ENCODE measurements around the gene TMEM35B. TPM values are rescaled to one million over a fixed set of nuclear protein-coding genes. Genes with fewer than 3 reads are reported as not detected.
A peak's percentile ranks its signal among the peaks of the same experiment; 100 is the strongest.

TMEM35B gene
- total RNA-seq, 1 donor from 2014 or later, result 15.6 TPM

DNA sequence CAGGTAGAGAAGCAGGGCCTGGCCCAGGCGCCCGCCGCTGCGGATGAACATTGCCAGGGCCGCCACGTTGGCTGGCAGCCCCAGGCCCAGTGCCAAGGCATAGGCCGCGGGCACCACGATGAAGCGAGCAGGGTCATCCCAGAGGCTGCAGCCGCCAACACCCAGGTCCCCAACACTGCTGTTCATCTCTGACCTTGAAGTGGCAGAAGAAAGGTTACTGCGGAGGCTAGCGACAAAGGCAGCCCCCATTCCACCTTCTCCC lies 8.0 kb downstream of the TMEM35B start:
- Mint-ChIP-seq H3K36me3 (ENCODE audit: low read depth, unreplicated experiment) (peaks cover 2% of the 10 kb centered on the region), H3K27ac (ENCODE audit: unreplicated experiment) (no peak overlapping the region), H3K27me3 (ENCODE audit: low read depth, unreplicated experiment) (no peaks in the 10 kb centered on the region), H3K9me3 (ENCODE audit: unreplicated experiment) (no peaks in the 10 kb centered on the region), H3K4me3 (ENCODE audit: unreplicated experiment) (no peak overlapping the region), H3K4me1 (ENCODE audit: low read depth, unreplicated experiment) (peaks cover 19% of the 10 kb centered on the region)
- Histone ChIP-seq H3K4me1 (ENCODE audit: insufficient read depth, low read length) (peaks cover 2% of the 10 kb centered on the region), H3K27me3 (ENCODE audit: insufficient read depth, low read length) (no peaks in the 10 kb centered on the region), H3K79me2 (ENCODE audit: insufficient read depth, low read length) (peaks cover 1% of the 10 kb centered on the region), H3K27ac (ENCODE audit: low read depth, low read length) (no peak overlapping the region), H3K9ac (ENCODE audit: low read length) (no peak overlapping the region), H4K20me1 (ENCODE audit: insufficient read depth, low read length) (peaks cover 14% of the 10 kb centered on the region), H2AFZ (ENCODE audit: low read depth, low read length) (no peak overlapping the region), H3K9me3 (ENCODE audit: insufficient read depth, low read depth, low read length) (no peaks in the 10 kb centered on the region), H3K4me2 (ENCODE audit: low read length) (no peak overlapping the region), H3K36me3 (ENCODE audit: insufficient read depth, low read length) (no peaks in the 10 kb centered on the region), H3K4me3 (ENCODE audit: insufficient read depth, low read depth, low read length) (no peak overlapping the region)
- no peak for TF ChIP-seq EZH2 (IDR thresholded peaks at IDR 0.05; ENCODE audit: insufficient read depth, low read length)
- TF ChIP-seq, protein P1, sequence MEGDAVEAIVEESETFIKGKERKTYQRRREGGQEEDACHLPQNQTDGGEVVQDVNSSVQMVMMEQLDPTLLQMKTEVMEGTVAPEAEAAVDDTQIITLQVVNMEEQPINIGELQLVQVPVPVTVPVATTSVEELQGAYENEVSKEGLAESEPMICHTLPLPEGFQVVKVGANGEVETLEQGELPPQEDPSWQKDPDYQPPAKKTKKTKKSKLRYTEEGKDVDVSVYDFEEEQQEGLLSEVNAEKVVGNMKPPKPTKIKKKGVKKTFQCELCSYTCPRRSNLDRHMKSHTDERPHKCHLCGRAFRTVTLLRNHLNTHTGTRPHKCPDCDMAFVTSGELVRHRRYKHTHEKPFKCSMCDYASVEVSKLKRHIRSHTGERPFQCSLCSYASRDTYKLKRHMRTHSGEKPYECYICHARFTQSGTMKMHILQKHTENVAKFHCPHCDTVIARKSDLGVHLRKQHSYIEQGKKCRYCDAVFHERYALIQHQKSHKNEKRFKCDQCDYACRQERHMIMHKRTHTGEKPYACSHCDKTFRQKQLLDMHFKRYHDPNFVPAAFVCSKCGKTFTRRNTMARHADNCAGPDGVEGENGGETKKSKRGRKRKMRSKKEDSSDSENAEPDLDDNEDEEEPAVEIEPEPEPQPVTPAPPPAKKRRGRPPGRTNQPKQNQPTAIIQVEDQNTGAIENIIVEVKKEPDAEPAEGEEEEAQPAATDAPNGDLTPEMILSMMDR (IDR thresholded peaks at IDR 0.05; ENCODE audit: insufficient read depth, low read depth, low read length), result no peak
- no peak for DNase-seq (ENCODE audit: low read depth)
- FAIRE-seq, result no peak

- Histone ChIP-seq H3K79me2 (ENCODE audit: insufficient read depth, low read length) (no peaks in the 10 kb centered on the region), H3K9me3 (ENCODE audit: insufficient read depth, low read depth, low read length) (no peaks in the 10 kb centered on the region), H3K36me3 (ENCODE audit: insufficient read depth, low read length) (no peaks in the 10 kb centered on the region), H3K4me3 (ENCODE audit: insufficient read depth, low read depth, low read length) (no peak overlapping the region), H4K20me1 (ENCODE audit: insufficient read depth, low read length) (peaks cover 9% of the 10 kb centered on the region), H3K4me2 (ENCODE audit: low read length) (no peak overlapping the region), H3K27me3 (ENCODE audit: insufficient read depth, low read length) (no peaks in the 10 kb centered on the region), H3K27ac (ENCODE audit: low read depth, low read length) (no peak overlapping the region), H2AFZ (ENCODE audit: low read depth, low read length) (no peak overlapping the region), H3K4me1 (ENCODE audit: insufficient read depth, low read length) (peaks cover 2% of the 10 kb centered on the region), H3K9ac (ENCODE audit: low read length) (no peak overlapping the region)
- H3K4me1 Mint-ChIP-seq (ENCODE audit: low read depth, unreplicated experiment), result peaks cover 19% of the 10 kb centered on the region
- H3K36me3 Mint-ChIP-seq (ENCODE audit: low read depth, unreplicated experiment), result peaks cover 2% of the 10 kb centered on the region
- peak overlapping the region; percentile 12 for H3K27ac Mint-ChIP-seq (ENCODE audit: unreplicated experiment)
- TF ChIP-seq, protein P1 (IDR thresholded peaks at IDR 0.05; ENCODE audit: insufficient read depth, low read depth, low read length), result no peak
- no peaks in the 10 kb centered on the region for H3K27me3 Mint-ChIP-seq (ENCODE audit: low read depth, unreplicated experiment)
- no peak for DNase-seq (ENCODE audit: low read depth)
- H3K9me3 Mint-ChIP-seq (ENCODE audit: unreplicated experiment), result no peaks in the 10 kb centered on the region
- FAIRE-seq, result no peak
- H3K4me3 Mint-ChIP-seq (ENCODE audit: unreplicated experiment), result no peak overlapping the region
Observed at GRCh38 chr1:34976384-34977209, 8.6 kb downstream of the TMEM35B start.

DNA sequence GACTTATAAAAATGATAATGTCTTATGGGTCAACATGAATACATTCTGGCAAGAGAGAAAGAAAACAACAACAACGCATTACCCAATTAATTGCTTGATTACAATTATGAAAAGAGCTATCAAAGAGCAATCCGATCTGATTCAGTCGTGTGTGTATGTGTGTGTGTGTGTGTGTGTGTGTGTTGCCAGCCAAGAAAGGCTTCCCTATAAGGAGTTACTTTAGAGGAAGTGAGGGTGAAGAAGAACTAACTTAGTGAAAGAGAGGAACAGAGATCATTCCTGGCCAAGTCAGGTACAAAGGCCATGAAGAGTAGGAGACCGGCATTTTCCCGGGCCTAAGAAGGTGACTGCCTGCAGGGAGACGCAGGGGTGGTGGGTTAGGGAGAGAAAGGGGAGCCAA lies 9.4 kb downstream of the TMEM35B start:
- no peaks in the 10 kb centered on the region for H3K79me2 ChIP-seq (ENCODE audit: insufficient read depth, low read length)

More for the DNA sequence above, 9.4 kb downstream of the TMEM35B start:
- Histone ChIP-seq H3K27ac (ENCODE audit: low read depth, low read length) (no peak overlapping the region), H3K4me1 (ENCODE audit: insufficient read depth, low read length) (peaks cover 2% of the 10 kb centered on the region), H4K20me1 (ENCODE audit: insufficient read depth, low read length) (peaks cover 9% of the 10 kb centered on the region), H2AFZ (ENCODE audit: low read depth, low read length) (no peak overlapping the region), H3K4me3 (ENCODE audit: insufficient read depth, low read depth, low read length) (no peak overlapping the region), H3K27me3 (ENCODE audit: insufficient read depth, low read length) (no peaks in the 10 kb centered on the region), H3K4me2 (ENCODE audit: low read length) (no peak overlapping the region), H3K9ac (ENCODE audit: low read length) (no peak overlapping the region), H3K36me3 (ENCODE audit: insufficient read depth, low read length) (no peaks in the 10 kb centered on the region), H3K9me3 (ENCODE audit: insufficient read depth, low read depth, low read length) (no peaks in the 10 kb centered on the region)
- Mint-ChIP-seq H3K4me1 (ENCODE audit: low read depth, unreplicated experiment) (peaks cover 19% of the 10 kb centered on the region), H3K27ac (ENCODE audit: unreplicated experiment) (peak overlapping the region; percentile 12), H3K27me3 (ENCODE audit: low read depth, unreplicated experiment) (no peaks in the 10 kb centered on the region), H3K9me3 (ENCODE audit: unreplicated experiment) (no peaks in the 10 kb centered on the region), H3K36me3 (ENCODE audit: low read depth, unreplicated experiment) (peaks cover 2% of the 10 kb centered on the region), H3K4me3 (ENCODE audit: unreplicated experiment) (peak overlapping the region; percentile 1)
- no peak for FAIRE-seq
- TF ChIP-seq, protein P1 (IDR thresholded peaks at IDR 0.05; ENCODE audit: insufficient read depth, low read depth, low read length), result no peak
- TF ChIP-seq EZH2 (IDR thresholded peaks at IDR 0.05; ENCODE audit: insufficient read depth, low read length), result no peak
- peak; percentile 11 for DNase-seq (ENCODE audit: low read depth)

All from astrocyte (in vitro differentiated cells and primary cell).